Spleen (tissue), 7 donors: ENCODE results near the gene CHMP4B.

Experiments
- CTCF ChIP-seq, 11 experiments: fragments of 200-600 bp in 7 of 11; fragments of 450-650 bp in 4 of 11; sonication (generic) in 4 of 11; IDR thresholded peaks in 8 of 11; conservative IDR thresholded peaks in 3 of 11; 1 replicate in 7 of 11; 2 replicates in 4 of 11; pipeline versions ENCODE4 v1.4.0 to v1.8.0; 2016 to 2021; ENCODE audit warnings: antibody characterized with exemption in 11 of 11, inconsistent platforms in 4 of 11, mild to moderate bottlenecking in 1 of 11
- POLR2A ChIP-seq, 3 donors: fragments of 450-650 bp; IDR thresholded peaks; one replicate each; pipeline ENCODE4 v1.5.1; 2017; ENCODE audit warnings: antibody characterized with exemption in 3 of 3, mild to moderate bottlenecking in 1 of 3
- POLR2AphosphoS5 ChIP-seq, 3 donors: sonication (generic); formaldehyde crosslinking; IDR thresholded peaks; one replicate each; pipeline ENCODE4 v1.5.1; 2017; ENCODE audit warnings: antibody characterized with exemption in 3 of 3
- donor health status: DM: no; HTN: no; CAD: no; lungs with moderate emphysema.
- donor health status: DM: no; HTN: no; CAD: no.
- donor health status: DM: no; HTN: no; CAD: no.

- TF ChIP-seq CTCF (IDR thresholded peaks at IDR 0.05 in 8 of 11, conservative IDR thresholded peaks at IDR 0.05 in 3 of 11) (no peak), POLR2AphosphoS5 (IDR thresholded peaks at IDR 0.05) (peak in 1 of 3 donors; percentile 5), POLR2A (IDR thresholded peaks at IDR 0.05) (no peak)
These were observed 21.1 kb downstream of the CHMP4B start for GRCh38 chr20:33832103-33832804.
